Measurements from ENCODE around the gene SH3YL1. TPM values are rescaled to one million over a fixed set of nuclear protein-coding genes. Genes with fewer than 3 reads are reported as not detected.

The SH3YL1 gene
- total RNA-seq, 1 experiment from 2014 or later: 84.7 TPM

GRCh38 chr2:275466-275865, 11.6 kb upstream of the SH3YL1 start:
- Histone ChIP-seq H2AFZ (no peak overlapping the region), H3K36me3 (ENCODE audit: low read depth) (peaks cover 62% of the 10 kb centered on the region), H3K9me3 (ENCODE audit: insufficient read depth, low read depth) (no peaks in the 10 kb centered on the region), H3K79me2 (ENCODE audit: low read depth) (peaks cover 42% of the 10 kb centered on the region), H3K27me3 (ENCODE audit: insufficient read depth, low read depth) (no peaks in the 10 kb centered on the region), H3K4me1 (replicated peaks; ENCODE audit: insufficient read depth) (no peaks in the 10 kb centered on the region), H3K4me2 (no peak overlapping the region), H3K9me2 (ENCODE audit: insufficient read depth) (no peaks in the 10 kb centered on the region), H3F3A (ENCODE audit: insufficient read depth, low read depth) (peaks cover 3% of the 10 kb centered on the region; the same call in 1 of the 2 replicates), H3K4me3 (no peak overlapping the region), H3K27ac (no peak overlapping the region), H4K20me1 (ENCODE audit: insufficient read depth) (peaks cover 67% of the 10 kb centered on the region)
- TF ChIP-seq CTCF (conservative IDR thresholded peaks at IDR 0.05): no peak
- TF ChIP-seq EZH2 (IDR thresholded peaks at IDR 0.05; ENCODE audit: low read depth): no peak
- intact Hi-C loops (cut with micrococcal nuclease; ENCODE audit: unreplicated experiment): no loop called here
- no peak for DNase-seq
- BruUV-seq (replicated peaks): no TSS peak
- POLR2A ChIA-PET (ENCODE audit: unreplicated experiment): no interaction called here
- CTCF ChIA-PET: no interaction called here

GRCh38 chr2:274503-274902, 10.7 kb upstream of the SH3YL1 start:
- intact Hi-C loops (cut with micrococcal nuclease; ENCODE audit: unreplicated experiment): no loop called here
- peaks cover 69% of the 10 kb centered on the region for H4K20me1 ChIP-seq (ENCODE audit: insufficient read depth)
- H3K9me2 ChIP-seq (ENCODE audit: insufficient read depth): no peaks in the 10 kb centered on the region
- no peaks in the 10 kb centered on the region for H3K9me3 ChIP-seq (ENCODE audit: insufficient read depth, low read depth)
- peaks cover 60% of the 10 kb centered on the region for H3K36me3 ChIP-seq (ENCODE audit: low read depth)
- H3K27ac ChIP-seq: no peak overlapping the region
- no peak overlapping the region for H3K4me2 ChIP-seq
- H3K27me3 ChIP-seq (ENCODE audit: insufficient read depth, low read depth): no peaks in the 10 kb centered on the region
- ChIA-PET POLR2A (ENCODE audit: unreplicated experiment) (no interaction called here), CTCF (no interaction called here)
- DNase-seq: no peak
- no peak for TF ChIP-seq EZH2 (IDR thresholded peaks at IDR 0.05; ENCODE audit: low read depth)
- TF ChIP-seq CTCF (conservative IDR thresholded peaks at IDR 0.05): no peak; the same call in 1 of the 2 replicates
- H3F3A ChIP-seq (ENCODE audit: insufficient read depth, low read depth): peaks cover 3% of the 10 kb centered on the region; the same call in 1 of the 2 replicates
- peaks cover 51% of the 10 kb centered on the region for H3K79me2 ChIP-seq (ENCODE audit: low read depth)
- no TSS peak for BruUV-seq (replicated peaks)
- H3K4me1 ChIP-seq (replicated peaks; ENCODE audit: insufficient read depth): no peaks in the 10 kb centered on the region
- H3K4me3 ChIP-seq: no peak overlapping the region
- H2AFZ ChIP-seq: no peak overlapping the region

GRCh38 chr2:273333-273732, 9.5 kb upstream of the SH3YL1 start:
- peaks cover 78% of the 10 kb centered on the region for H4K20me1 ChIP-seq (ENCODE audit: insufficient read depth)
- intact Hi-C loops (cut with micrococcal nuclease; ENCODE audit: unreplicated experiment): no loop called here

More at GRCh38 chr2:273333-273732, 9.5 kb upstream of the SH3YL1 start:
- peaks cover 55% of the 10 kb centered on the region for H3K36me3 ChIP-seq (ENCODE audit: low read depth)
- no TSS peak for BruUV-seq (replicated peaks)
- TF ChIP-seq CTCF (conservative IDR thresholded peaks at IDR 0.05) (no peak), EZH2 (IDR thresholded peaks at IDR 0.05; ENCODE audit: low read depth) (no peak)
- H3K4me1 ChIP-seq (replicated peaks; ENCODE audit: insufficient read depth): no peaks in the 10 kb centered on the region
- H3K4me3 ChIP-seq: no peak overlapping the region
- H3K79me2 ChIP-seq (ENCODE audit: low read depth): peaks cover 63% of the 10 kb centered on the region
- no peaks in the 10 kb centered on the region for H3K9me3 ChIP-seq (ENCODE audit: insufficient read depth, low read depth)
- H3K27ac ChIP-seq: no peak overlapping the region
- ChIA-PET CTCF (no interaction called here), POLR2A (ENCODE audit: unreplicated experiment) (no interaction called here)
- H3K27me3 ChIP-seq (ENCODE audit: insufficient read depth, low read depth): no peaks in the 10 kb centered on the region
- H2AFZ ChIP-seq: no peak overlapping the region
- H3K4me2 ChIP-seq: no peak overlapping the region
- no peaks in the 10 kb centered on the region for H3K9me2 ChIP-seq (ENCODE audit: insufficient read depth)
- DNase-seq: no peak
- peaks cover 3% of the 10 kb centered on the region; the same call in 1 of the 2 replicates for H3F3A ChIP-seq (ENCODE audit: insufficient read depth, low read depth)
